OCI-M2 (cell line): ENCODE data around the gene GPR34.
"Not testable (repeated sequence)": the region's sequence is repeated elsewhere in the genome, so short reads cannot be mapped to it uniquely, and the experiment has no call there.

Experiments used
- DNase-seq: peaks from one replicate; lab custom pipeline; 2025; ENCODE audit not compliant: unreplicated experiment; lab: John Stamatoyannopoulos, UW

The GPR34 gene

GRCh38 chrX:41692162-41692749 is 3.5 kb downstream of the GPR34 start:
- DNase-seq, result no peak

GRCh38 chrX:41693024-41693423 is 4.3 kb downstream of the GPR34 start:
- DNase-seq, result no peak

GRCh38 chrX:41695426-41695825 is 6.7 kb downstream of the GPR34 start:
- DNase-seq, result no peak

DNA sequence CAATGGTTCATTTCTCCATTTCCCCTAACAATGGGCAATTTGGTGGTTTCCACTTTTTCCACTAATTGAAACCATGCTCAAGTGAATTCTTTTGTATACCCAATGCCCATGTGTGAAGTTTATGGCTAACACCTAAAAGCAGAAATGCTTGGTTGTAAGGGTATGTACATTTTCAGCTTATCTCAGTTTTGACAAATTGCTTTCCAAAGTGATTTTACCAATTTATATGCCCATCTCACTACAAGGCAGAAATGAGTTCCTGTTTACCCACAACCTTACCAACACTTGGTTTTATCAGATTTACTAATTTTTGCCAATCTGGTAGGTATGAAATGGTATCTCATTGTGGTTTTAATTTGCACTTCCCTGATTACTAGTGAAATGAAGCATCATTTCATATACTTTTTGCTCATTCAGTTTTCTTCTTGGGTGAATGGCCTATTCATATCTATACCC is 14.8 kb downstream of the GPR34 start:
- no peak for DNase-seq

- DNase-seq, result no peak
These were observed 16.3 kb downstream of the GPR34 start for GRCh38 chrX:41705042-41705441.

DNA sequence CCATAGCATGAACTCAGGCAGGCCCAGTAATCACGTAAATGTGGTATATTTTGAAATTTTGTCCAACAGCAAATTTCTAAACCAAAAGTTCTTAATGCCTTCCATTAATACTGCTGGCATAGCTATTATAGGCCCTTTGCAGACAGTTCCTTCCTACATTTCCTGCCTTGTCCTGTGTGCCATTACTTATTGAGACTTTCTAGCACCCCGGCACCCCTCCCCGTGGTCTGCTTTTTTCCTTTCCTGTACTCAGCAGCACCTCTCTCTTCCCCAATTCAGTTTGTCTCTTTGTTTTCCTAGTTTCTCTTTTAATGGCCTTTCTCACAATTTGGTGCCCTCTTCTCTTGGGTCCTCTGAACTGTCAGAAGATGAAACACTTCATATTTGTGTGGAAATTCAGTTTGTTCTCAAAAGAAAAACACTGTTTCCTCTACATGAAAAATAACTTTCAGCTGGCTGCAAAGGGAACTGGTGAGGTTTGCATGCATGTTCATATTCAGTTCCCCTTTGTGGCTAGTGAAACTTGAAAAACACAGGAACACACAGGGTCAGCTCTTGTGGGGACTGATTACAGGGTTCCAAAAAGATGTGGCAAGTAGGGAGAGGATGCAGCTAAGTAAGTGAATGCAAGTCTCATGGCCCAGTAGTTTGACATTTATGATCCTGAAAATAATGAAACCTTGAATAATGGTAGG is 17.1 kb downstream of the GPR34 start:
- DNase-seq, result no peak

DNA sequence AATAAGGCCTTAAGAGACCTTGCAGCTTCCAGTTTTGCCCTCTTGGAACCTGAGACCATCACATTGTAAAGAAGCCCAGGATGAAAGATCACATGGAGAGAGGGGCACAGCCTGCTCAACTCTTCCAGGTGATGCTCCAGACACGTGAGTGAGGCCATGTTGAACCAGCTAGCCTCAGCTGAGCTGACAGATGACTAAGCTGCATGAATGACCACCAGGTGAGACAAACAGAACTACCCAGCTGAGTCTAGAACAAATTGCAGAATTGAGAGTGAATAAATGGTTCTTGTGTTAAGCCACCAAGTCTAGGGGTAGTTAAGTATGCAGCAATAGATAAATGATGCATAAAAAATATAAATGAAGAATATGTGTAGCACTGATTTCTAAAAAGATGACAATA is 18.4 kb downstream of the GPR34 start:
- no peak for DNase-seq

GRCh38 chrX:41708486-41708885 is 19.7 kb downstream of the GPR34 start:
- no peak for DNase-seq

GRCh38 chrX:41711021-41711667 is 22.4 kb downstream of the GPR34 start:
- DNase-seq, result no peak

GRCh38 chrX:41716222-41716621 is 27.4 kb downstream of the GPR34 start:
- no peak for DNase-seq

DNA sequence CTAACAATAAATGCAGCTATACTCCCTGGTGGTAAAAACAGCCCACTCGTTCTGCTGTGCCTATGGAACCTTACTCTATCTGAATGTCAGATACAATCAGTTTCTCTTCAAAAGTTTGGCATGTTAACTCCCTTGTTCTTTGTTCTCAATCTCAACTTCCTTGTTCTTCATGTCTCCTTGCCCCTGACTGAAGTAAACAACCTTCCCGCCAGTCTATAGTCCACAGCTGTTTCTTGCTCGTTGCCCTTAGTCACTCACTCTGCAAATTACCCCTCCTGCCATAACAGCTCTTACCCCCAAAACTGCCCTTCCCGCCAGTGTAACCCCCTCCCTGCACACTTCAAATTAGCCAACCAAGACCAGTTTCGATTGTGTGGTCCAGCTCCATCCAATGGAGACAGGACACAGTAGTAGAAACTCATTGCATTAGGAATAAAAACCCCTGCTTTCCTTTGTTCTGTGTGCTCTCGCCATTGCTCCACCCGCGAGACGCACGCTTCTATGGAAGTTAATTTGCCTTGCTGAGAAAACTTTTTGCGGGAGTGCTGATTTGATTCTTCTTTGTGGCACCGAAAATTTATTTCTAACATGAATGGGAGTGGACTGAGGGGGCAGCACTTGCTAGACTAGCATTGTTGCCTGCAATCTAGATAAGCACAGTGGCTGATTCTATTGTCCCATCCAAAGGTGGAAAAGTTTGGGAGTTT is 28.1 kb downstream of the GPR34 start:
- DNase-seq, result no peak

- DNase-seq, result no peak
These were observed 29.9 kb downstream of the GPR34 start for GRCh38 chrX:41718481-41719235.

DNA sequence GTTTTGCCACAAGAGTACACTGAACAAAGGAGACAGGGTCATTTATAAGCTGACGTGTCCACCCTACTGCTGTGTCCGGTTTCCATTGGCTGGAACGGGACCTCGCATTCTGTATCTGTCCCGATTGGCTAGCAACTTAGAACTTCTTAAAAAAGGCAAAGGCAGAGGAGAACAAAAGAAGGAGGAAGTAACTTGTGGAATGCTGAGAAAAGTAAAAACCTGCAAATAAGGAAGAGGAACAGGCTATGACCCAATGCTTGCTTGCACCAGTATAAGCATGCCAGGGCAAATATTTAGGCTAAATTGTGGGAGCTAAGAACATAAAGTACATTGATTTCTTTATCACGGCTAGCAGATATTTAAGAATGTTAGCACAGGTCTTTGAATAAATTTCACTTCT is 30.8 kb downstream of the GPR34 start:
- DNase-seq, result not testable (repeated sequence)

DNA sequence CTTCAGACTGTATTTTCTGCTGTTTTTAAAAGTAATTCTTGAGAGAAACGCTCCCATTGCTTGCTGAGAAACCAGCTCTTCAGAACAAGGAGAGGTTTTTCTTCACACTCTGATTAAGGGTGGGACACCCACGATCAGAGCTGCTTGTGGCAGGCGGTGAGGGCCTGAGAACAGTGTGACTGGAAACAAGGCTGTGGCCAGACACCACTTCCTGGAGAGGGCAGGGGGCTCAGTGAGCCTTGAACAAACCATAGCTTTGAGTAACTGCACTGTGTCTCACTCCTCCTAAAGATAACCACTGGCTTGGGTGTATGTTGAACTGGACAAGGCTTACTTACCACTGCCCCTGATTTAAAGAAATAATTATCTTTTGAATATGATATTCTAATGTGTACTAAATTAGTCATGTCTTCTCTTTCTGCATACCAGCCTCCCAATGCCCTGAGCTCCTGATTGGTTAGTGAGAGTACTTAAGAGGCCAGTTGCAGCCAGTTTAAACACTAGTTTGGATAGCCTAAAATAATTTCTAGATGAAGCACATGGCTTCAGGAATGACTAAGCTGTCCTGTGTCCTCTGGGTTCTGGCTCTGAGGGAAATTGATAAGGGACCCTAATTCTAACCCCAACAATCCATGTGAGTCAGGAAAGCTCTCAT is 31.5 kb downstream of the GPR34 start:
- DNase-seq, result no peak

DNA sequence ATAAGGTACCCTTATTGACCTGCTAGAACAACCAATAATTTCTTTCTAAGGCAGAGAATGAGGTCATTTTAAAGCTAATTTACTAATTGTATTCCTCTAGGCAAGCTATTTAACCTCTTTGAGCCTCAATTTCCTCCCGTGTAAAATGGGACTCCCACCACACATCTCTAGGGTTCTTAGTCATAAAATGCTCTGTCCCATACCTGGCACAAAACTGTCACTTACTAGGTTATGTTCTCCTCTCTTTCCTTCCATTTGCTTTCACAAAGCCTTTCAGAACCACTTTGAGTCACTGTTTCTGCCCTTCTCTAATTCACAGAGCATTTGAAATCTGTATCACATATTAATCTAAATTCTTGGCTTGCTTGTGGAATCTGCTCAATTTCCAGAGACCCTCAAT is 32.8 kb downstream of the GPR34 start:
- no peak for DNase-seq

- DNase-seq, result no peak
These were observed 33.4 kb downstream of the GPR34 start for GRCh38 chrX:41722214-41722613.

DNA sequence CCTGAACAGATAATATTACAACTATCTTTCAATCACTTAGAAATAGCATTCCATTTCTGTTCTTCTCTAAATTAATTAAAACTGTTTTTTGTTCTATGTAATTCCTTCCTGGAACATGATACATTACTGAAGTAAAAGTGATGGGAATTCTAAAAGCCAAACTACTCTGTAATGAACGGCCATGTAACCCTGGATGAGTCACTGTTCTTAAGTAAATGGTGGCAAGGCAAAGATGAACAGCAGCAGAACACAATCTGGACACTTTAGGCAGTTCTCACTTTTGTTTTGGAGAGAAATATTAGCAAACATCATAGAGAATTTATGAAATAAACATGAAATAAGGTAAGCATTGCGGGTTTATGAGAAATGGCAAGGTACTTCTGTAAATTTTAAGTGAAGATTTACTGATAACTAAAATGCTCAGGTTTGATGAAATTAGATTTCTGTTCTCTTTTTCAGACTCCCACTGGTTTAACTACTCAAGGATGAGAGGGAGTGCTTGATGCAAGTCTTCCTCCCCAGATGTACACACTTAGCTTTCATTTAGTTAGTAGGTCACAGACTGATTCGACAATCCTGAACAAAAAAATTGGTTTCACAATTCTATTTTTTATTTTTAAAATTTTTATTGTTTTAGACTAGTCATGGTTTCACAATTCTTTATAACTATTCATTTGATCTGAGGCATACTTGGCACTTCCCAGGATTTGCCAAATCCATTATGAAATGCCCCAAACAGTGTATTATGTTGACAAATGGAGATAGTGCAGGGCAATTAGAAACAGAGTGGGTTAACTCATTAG is 34.2 kb downstream of the GPR34 start:
- DNase-seq, result no peak

DNA sequence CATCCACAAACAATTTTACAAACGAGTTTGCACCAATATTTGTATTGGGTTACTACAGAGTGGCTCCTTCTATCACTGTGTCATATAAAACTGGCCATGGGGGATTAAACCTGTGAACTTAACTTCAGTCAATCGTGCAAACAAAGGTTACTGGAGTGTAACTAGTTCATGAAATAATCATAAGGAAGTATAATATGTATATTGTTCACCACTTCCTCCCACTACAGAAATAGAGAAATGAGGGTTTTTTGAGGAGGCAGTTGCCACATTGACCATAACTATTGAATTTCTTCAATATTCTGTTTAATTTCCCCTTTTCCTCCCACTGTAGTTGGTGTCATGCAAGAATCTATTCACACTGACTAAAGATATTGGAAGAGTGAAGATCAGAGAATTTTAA is 35.1 kb downstream of the GPR34 start, which contains the start of gene GPR82:
Gene GPR82 (plus strand): TSS at position 356 of the 400 bp plus-strand sequence. CDS start 2,846 bp downstream, outside the sequence.
- no peak for DNase-seq

DNA sequence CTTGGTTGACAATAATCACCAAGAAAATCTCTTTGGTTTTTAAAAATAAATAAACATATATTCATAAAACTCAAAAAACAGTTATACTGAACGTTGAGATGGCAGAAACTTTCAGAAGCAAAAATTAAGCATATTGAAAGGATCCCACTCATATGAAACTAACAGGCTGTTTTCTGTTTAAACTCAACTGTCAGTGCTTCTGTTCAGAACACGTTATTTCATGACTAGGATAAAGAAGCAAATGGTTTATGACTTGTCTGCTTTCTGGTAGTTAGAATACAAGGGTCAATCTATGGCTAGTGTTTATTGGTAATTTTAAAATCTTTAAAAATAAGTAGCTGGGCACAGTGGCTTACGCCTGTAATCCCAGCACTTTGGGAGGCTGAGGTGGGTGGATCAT is 39.4 kb downstream of the GPR34 start:
- no peak for DNase-seq

- DNase-seq, result no peak
These were observed 41.3 kb downstream of the GPR34 start for GRCh38 chrX:41730081-41730480.
